ENCODE data around the gene RBM45. TPM values are rescaled to one million over a fixed set of nuclear protein-coding genes. Genes with fewer than 3 reads are reported as not detected.
"Not testable (repeated sequence)": the region's sequence is repeated elsewhere in the genome, so short reads cannot be mapped to it uniquely, and the experiment has no call there.

Gene RBM45
- total and polyA plus RNA-seq, 8 donors, result 7.1 to 37.9 (median 15.8) TPM

DNA sequence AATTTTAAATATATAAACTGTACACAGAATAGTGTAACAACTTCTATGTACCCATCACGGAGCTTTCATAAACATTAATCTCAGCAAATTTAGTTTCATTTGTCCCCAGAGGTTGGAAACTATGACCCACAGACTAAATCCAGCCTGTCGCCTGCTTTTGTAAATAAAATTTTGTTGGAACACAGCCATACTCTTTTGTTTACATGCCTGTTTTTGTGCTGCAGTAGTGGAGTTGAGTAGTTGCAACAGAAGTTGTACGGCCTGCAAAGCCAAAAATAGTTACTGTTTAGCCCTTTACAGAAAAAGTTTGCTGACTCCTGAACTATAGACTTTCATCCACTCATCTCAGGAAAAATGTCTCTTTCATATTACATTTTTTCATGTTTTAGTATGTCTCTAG is 39.8 kb downstream of the RBM45 start:
- H3K9me3 ChIP-seq, result no peaks in the 10 kb centered on the region
- peak in 1 of 2 donors; percentile 61 for DNase-seq
- intact Hi-C loops (cut with DNase I; ENCODE audit: low total_unique reads), result no loop called here
- no peak overlapping the region for H3K27ac ChIP-seq
- H3K27me3 ChIP-seq, result peaks cover 0 to 12% (median 0%) of the 10 kb centered on the region in 3 donors
- TF ChIP-seq POLR2A (IDR thresholded peaks at IDR 0.05), result no peak
- TF ChIP-seq, protein P1, sequence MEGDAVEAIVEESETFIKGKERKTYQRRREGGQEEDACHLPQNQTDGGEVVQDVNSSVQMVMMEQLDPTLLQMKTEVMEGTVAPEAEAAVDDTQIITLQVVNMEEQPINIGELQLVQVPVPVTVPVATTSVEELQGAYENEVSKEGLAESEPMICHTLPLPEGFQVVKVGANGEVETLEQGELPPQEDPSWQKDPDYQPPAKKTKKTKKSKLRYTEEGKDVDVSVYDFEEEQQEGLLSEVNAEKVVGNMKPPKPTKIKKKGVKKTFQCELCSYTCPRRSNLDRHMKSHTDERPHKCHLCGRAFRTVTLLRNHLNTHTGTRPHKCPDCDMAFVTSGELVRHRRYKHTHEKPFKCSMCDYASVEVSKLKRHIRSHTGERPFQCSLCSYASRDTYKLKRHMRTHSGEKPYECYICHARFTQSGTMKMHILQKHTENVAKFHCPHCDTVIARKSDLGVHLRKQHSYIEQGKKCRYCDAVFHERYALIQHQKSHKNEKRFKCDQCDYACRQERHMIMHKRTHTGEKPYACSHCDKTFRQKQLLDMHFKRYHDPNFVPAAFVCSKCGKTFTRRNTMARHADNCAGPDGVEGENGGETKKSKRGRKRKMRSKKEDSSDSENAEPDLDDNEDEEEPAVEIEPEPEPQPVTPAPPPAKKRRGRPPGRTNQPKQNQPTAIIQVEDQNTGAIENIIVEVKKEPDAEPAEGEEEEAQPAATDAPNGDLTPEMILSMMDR (IDR thresholded peaks at IDR 0.05), result no peak
- no peak for TF ChIP-seq EP300 (IDR thresholded peaks at IDR 0.05)
- H3K4me1 ChIP-seq, result peaks cover 0 to 11% (median 5%) of the 10 kb centered on the region in 4 donors
- no peak overlapping the region for H3K4me3 ChIP-seq
- WGBS, 5 donors, result 6 to 21% (median 20%) methylated on average over 3 of the region's 3 CpGs
- H3K36me3 ChIP-seq, result no peaks in the 10 kb centered on the region

- Histone ChIP-seq H3K27me3 (peaks cover 0 to 12% (median 0%) of the 10 kb centered on the region in 3 donors), H3K9me3 (no peaks in the 10 kb centered on the region), H3K27ac (no peak overlapping the region), H3K4me3 (no peak overlapping the region), H3K4me1 (peaks cover 0 to 11% (median 5%) of the 10 kb centered on the region in 4 donors), H3K36me3 (no peaks in the 10 kb centered on the region)
- 47 to 68% (median 55%) methylated on average over 4 of the region's 4 CpGs for WGBS, 5 donors
- TF ChIP-seq POLR2A (IDR thresholded peaks at IDR 0.05) (no peak), POLR2AphosphoS5 (IDR thresholded peaks at IDR 0.05) (no peak), EP300 (IDR thresholded peaks at IDR 0.05) (no peak)
- TF ChIP-seq, protein P1 (IDR thresholded peaks at IDR 0.05), result no peak
- DNase-seq, result no peak
- intact Hi-C loops (cut with DNase I; ENCODE audit: low total_unique reads), result no loop called here
These were observed 40.3 kb downstream of the RBM45 start for GRCh38 chr2:178152542-178152941.

- Histone ChIP-seq H3K27ac (no peak overlapping the region), H3K9me3 (no peaks in the 10 kb centered on the region)
These were observed 40.7 kb downstream of the RBM45 start for GRCh38 chr2:178152977-178153376.

GRCh38 chr2:178153878-178154277 is 41.6 kb downstream of the RBM45 start:
- H3K27ac ChIP-seq; H3K9me3 ChIP-seq; H3K4me3 ChIP-seq; intact Hi-C loops (cut with DNase I; ENCODE audit: low total_unique reads); H3K36me3 ChIP-seq; DNase-seq; H3K27me3 ChIP-seq: not testable (repeated sequence)
- 67 to 88% (median 82%) methylated on average over 1 of the region's 1 CpG for WGBS, 5 donors
- H3K4me1 ChIP-seq, result peaks cover 0 to 11% (median 5%) of the 10 kb centered on the region in 4 donors

More at GRCh38 chr2:178152977-178153376, 40.7 kb downstream of the RBM45 start:
- no peak for DNase-seq
- TF ChIP-seq, protein P1 (IDR thresholded peaks at IDR 0.05), result no peak
- TF ChIP-seq POLR2AphosphoS5 (IDR thresholded peaks at IDR 0.05) (no peak), POLR2A (IDR thresholded peaks at IDR 0.05) (no peak), EP300 (IDR thresholded peaks at IDR 0.05) (no peak)
- no peak overlapping the region for H3K4me3 ChIP-seq
- H3K27me3 ChIP-seq, result peaks cover 0 to 8% (median 0%) of the 10 kb centered on the region in 3 donors
- H3K4me1 ChIP-seq, result peaks cover 0 to 11% (median 5%) of the 10 kb centered on the region in 4 donors
- intact Hi-C loops (cut with DNase I; ENCODE audit: low total_unique reads), result no loop called here
- H3K36me3 ChIP-seq, result no peaks in the 10 kb centered on the region
- 0 to 37% (median 16%) methylated on average over 1 of the region's 1 CpG for WGBS, 5 donors

DNA sequence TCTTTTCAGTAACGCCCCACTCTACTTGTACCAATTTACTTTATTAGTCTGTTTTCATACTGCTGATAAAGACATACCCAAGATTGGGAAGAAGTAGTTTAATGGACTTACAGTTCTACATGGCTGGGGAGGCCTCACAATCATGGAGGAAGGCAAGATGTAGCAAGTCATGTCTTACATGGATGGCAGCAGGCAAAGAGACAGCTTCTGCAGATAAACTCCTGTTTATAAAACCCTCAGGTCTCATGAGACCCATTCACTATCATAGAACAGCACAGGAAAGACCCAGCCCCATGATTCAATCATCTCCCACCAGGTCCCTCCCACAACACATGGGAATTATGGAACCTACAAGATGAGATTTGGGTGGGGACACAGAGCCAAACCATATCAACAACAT is 43.3 kb downstream of the RBM45 start:
- H3K9me3 ChIP-seq, result no peaks in the 10 kb centered on the region
- no peak overlapping the region for H3K27ac ChIP-seq
- 91 to 100% (median 95%) methylated on average over 1 of the region's 1 CpG for WGBS, 5 donors
- H3K4me3 ChIP-seq, result no peak overlapping the region
- H3K4me1 ChIP-seq, result peaks cover 0 to 11% (median 5%) of the 10 kb centered on the region in 4 donors
- no peak for DNase-seq
- no peaks in the 10 kb centered on the region for H3K36me3 ChIP-seq
- TF ChIP-seq, protein P1 (IDR thresholded peaks at IDR 0.05), result no peak
- no peak for TF ChIP-seq POLR2AphosphoS5 (IDR thresholded peaks at IDR 0.05)
- no peak for TF ChIP-seq EP300 (IDR thresholded peaks at IDR 0.05)
- no peak for TF ChIP-seq POLR2A (IDR thresholded peaks at IDR 0.05)
- H3K27me3 ChIP-seq, result no peaks in the 10 kb centered on the region
- intact Hi-C loops (cut with DNase I; ENCODE audit: low total_unique reads), result no loop called here
